Mammary epithelial cell (primary cell): ENCODE data around the gene SLC35D2.

Experiments
- CTCF ChIP-seq, 2 donors: IDR thresholded peaks in 1 of 2; conservative IDR thresholded peaks in 1 of 2; 2 replicates each; pipeline ENCODE4 v1.5.1; 2011 to 2012; ENCODE audit warnings: inconsistent platforms in 2 of 2, low read length in 2 of 2, mild to moderate bottlenecking in 2 of 2, control low read depth in 1 of 2, low read depth in 1 of 2; ENCODE audit not compliant: insufficient read depth in 1 of 2; ENCODE audit errors: extremely low read depth in 1 of 2
- EZH2 ChIP-seq: IDR thresholded peaks from 2 replicates; pipeline ENCODE4 v1.6.1; 2012; ENCODE audit warnings: low read length, inconsistent platforms, borderline replicate concordance

- TF ChIP-seq CTCF (conservative IDR thresholded peaks at IDR 0.05 in 1 of 2, IDR thresholded peaks at IDR 0.05 in 1 of 2; ENCODE audit: extremely low read depth in 1 of 2, insufficient read depth in 1 of 2, low read depth in 1 of 2, low read length in 2 of 2) (no peak), EZH2 (no peak)
Observed at GRCh38 chr9:96429732-96430131, 46.2 kb upstream of the SLC35D2 start.
